HG02981 (cell line): ENCODE data around the gene HYI.

Experiments
- ATAC-seq: cut with Tn5 transposase; IDR thresholded peaks from one replicate; pipeline ENCODE4 v1.9.1; 2021; ENCODE audit warnings: mild to moderate bottlenecking, moderate library complexity; ENCODE audit not compliant: unreplicated experiment

The HYI gene

DNA sequence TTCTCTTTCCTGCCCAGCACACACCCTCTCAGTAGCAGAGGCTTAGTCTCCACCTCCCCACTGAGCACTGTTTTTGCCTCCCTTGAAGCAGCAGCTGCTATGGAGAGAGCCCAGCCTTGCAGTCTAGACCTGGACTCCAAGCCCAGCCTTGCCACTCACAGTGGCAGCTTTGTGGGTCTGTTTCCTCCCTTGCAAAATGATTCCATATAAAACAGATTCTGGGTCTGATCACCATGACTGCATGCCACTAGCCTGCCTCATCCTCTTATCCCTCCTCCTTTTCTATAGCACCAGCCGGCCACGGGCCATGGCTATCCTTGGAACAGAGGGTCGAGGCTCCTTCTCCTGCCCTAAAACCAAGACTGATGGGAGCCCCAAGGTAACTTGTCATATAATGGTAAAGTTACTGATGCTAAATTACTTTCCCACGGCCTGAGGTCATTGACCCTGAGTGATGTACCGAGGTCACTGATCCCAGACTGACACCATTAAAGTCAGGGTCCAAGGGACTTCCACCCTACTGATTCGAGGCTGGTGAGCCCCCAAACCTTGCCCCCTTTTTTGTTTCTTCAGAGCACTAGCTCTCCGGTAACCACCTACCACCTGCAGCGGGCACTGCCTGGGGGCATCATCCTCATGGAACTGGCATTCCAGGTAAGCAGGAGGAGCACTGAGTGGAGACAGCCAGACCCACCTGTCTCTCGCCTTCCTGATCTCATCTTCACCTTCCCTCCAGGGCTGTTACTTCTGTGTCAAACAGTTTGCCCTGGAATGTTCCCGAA is 7.9 kb downstream of the HYI start:
- no peak for ATAC-seq

DNA sequence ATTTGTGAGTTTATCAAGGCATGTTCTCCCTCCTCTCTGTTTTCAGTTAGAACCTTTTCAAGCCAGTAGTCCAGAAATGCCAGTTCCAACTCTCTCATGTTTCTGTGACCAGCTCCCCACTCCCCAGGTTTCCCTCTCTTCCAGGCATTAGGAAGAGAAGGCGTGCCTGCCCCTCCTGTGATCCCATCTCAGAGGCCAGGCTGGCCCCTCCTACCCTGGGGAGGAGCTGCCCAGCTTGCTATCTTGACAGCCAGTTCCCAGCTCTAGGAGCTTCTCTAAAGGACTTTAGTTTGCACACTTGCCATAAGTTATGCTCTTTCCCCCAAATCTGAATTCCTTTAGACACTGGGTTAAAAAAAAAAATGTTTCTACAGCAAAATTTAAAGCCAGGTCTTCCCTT is 8.9 kb downstream of the HYI start:
- ATAC-seq: no peak

DNA sequence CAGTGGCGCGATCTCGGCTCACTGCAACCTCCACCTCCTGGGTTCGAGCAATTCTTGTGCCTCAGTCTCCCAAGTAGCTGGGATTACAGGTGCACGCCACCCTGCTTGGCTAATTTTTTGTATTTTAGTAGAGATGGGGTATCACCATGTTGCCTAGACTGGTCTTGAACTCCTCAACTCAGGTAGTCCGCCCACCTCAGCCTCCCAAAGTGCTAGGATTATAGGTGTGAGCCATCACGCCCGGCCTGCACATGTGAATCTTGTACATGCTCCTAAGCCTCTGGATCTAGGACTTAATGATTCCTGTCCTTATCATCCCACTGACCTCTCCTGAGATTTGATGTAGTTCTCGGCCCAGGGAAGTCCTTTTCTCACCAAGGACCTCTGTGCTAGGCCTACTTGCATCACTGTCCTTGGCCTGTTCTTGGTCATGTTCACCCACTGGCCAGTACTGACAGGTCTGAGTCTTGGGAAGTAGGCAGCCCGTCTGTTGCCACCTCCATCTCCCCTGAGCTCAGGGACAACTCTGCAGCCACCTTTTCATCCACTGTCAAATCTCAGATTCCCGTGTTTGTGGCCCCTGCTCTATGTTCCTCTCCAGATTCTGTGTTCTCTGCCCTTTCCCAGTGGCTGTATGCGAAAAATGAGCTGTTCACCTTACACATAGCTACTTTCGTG is 9.4 kb downstream of the HYI start:
- ATAC-seq: no peak

DNA sequence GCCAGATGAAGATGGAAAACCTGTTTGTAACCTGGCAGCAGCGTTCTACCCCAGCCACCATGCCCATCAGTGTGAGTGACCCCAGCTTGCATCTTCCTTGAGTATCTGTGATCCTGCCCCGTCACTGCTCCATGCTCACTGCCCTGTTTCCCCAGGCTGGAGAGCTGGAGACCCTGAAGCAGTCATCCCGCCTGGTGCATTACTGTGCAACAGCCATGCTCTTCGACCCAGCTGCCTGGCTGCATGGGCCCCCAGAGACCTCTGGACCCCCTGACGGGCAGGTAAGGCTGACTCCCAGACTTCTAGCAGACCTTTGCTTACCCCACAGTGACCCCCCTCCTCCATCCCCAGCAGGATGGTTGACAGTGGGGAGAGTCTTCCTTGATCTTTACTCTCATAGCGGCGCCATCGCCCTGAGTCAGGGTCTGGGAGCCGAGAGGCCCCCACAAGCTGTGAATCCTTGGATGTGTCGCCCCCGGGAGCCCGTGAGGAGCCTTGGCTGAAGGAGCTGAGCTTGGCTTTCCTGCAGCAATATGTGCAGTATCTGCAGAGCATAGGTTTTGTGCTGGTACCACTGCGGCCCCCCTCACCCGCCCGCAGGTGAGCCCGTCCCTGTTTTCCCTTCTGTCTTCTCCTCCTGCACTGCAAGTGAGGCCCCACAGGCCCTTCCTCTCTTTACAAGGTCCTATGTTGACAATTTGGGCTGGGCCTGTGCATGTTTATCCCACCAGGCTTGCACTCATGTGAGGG is 10.4 kb downstream of the HYI start:
- no peak for ATAC-seq

DNA sequence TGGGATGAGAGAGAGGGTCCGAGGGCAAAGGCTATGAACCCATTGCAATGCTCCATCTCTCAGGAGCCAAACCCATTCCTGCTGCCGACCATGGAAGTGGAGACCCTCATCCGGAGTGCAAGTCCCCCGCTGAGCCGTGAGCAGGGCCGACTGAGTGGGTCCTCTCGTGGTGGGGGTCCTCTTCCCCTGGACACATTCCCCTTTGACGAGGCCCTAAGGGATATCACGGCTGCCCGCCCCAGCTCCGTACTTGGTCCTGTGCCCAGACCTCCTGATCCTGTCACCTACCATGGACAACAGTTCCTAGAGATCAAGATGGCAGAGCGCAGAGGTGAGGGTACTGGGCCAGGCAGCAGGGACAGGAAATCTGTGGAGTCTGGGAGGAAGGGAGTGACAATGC is 11.0 kb downstream of the HYI start:
- ATAC-seq: no peak

DNA sequence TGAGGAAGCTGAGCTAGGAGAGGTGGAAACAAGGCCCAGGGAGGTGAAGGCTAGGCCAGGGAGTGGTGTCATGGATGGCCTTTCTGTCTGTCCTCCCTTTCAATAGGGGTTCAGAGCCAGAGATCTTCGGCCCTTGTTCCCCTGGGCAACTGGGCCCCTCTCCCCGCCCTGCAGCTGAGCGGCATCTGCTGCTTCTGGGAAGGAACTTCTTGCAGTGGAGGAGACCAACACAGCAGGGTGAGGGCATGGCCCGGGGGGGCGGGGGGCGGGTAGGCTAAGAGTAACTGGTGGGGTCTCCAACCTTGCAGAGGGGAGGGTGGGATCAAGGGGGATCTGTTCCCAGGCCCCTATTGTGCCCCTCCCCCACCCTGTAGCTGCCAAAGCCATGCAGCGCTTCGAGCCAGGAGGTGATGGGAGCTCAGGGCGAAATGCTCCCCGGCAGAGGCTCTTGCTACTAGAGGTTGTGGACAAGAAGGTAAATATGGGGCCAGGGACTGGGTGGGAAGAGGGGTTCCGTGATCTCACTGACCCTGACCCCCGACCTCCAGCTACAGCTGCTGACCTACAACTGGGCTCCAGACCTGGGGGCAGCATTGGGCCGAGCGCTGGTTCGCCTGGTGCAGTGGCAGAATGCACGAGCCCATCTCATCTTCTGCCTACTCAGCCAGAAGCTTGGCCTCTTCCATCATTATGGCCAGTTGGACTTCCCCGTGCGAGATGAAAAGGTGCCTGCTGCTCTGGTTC is 11.7 kb downstream of the HYI start:
- no peak for ATAC-seq

DNA sequence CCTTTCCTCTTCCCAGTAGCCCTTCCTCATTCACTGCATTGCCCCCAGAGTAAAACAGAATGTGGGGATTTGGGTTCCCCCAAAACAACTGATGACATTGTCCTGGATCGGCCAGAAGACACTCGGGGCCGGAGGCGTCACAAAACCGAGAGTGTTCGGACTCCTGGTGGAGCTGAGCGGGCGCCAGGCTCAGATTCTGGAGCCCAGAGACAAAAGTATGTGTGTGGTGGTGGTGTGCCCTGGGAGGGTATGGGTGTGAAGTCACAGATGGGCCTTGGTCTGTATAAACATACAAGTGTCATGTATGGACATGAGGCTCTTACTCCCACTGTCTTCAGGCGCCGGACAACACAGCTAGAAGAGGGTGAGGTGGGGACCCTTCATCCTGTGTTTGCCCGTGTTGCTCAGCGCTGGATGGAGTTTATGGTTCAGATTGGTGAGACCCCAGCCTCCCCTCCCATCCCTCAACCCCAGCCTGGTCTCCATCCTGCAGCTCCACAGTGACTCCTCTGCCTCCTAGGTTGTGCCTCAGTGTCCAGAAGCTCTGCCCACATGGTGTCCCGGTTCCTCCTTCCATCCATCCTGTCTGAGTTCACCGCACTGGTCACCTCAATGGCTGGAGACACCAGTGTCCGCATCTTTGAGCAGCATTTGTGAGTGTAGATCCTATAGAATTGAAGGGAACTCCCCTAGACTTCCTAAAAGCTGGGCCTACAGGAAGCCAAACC is 12.4 kb downstream of the HYI start:
- ATAC-seq: no peak

DNA sequence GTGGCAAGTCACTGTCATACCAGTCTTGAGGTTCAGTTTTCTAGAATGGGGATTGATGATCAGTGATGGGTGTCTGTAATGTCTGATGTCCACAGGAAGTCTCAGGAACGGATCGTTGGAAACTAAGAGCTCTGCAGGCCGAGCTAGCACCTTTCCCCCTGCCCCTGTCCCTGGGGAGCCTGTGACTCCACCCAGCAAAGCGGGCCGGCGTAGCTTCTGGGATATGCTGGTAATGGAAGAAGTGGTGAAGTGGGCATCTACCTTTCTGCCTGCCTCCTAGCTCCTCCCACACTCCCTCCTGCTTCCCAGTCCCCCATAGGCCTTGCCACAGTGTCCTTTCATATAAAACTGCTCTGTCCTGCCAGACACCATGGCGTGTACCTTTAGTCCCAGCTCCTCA is 13.4 kb downstream of the HYI start:
- no peak for ATAC-seq

DNA sequence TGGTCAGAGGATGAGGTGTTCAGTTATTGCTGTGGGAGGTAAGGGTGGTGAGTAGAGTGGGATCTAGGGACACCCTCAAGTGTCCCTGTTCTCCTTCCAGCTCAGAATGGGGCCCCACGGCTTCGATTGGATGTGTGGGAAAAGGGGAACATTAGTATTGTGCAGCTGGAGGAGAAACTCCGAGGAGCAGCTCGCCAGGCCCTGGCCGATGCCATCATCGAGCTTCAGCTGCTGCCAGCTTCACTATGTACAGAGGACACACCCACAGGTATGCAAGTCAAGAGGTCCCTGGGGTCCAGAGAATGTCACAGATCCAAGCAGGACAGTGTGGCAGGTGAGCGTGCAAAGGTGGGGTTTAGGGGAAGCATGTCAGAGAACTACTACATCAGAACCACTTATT is 13.9 kb downstream of the HYI start:
- ATAC-seq: no peak

DNA sequence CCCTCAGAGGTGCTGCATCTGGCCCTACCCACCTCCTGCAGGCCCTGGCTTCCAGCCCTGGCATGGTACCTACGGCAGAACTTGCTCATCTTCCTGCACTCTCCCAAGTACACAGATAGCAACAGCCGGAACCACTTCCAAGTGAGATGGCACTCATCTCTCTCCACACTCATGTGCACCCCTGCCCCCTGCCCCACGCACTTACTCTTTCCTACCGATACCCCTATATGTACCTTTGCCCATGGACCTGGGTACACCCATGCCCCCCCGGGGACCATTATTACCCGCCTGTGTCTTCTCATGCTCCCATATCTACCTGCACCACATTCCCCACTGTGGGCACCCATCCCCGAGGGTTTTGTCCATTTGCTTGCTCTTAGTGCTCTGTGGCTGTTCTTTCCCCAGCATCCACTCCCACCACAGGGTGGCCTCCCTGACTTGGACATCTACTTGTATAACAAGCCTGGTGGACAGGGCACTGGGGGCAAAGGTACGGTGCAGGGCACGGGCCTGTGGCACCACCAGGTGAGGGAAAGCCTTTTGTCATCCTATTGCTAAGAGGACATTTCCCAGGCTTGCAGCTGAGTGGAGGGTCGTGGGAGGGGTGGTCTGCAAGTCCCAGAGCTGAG is 14.7 kb downstream of the HYI start:
- no peak for ATAC-seq

DNA sequence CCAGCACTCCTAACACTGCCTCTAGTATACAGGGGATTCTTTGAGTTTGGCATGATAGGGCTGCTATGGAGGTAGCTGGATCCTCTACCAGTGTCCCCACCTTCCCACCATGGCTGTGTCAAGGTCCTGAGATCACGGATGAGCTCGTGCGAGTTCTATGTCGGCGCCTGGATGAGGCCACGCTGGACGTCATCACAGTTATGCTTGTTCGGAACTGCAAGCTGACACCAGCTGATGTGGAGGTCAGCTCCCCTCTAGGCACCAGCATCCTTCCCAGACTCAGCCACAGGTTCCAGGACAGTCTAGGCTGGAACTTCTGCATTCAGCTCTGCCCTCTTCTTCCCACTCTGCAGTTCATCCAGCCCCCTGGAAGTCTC is 15.2 kb downstream of the HYI start:
- no peak for ATAC-seq

DNA sequence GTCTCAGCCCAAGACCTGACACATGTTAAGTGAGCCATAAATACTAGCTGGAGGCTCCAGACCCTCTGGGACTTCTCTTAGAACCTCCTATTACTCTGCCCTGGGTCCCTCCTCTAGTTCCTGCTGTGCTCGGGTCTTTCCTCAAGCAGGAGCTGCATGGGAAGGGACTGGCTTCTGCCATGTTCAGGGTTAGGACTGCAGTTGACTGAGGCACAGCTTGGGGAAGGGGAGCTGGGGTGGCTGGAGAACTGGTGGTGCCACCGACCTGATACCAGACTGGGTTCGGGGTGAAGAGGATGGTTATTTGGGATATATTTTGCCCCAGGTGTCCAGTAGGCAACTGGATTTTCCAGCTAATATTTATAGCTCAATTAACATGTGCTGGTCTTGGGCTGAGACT is 15.7 kb downstream of the HYI start:
- no peak for ATAC-seq

DNA sequence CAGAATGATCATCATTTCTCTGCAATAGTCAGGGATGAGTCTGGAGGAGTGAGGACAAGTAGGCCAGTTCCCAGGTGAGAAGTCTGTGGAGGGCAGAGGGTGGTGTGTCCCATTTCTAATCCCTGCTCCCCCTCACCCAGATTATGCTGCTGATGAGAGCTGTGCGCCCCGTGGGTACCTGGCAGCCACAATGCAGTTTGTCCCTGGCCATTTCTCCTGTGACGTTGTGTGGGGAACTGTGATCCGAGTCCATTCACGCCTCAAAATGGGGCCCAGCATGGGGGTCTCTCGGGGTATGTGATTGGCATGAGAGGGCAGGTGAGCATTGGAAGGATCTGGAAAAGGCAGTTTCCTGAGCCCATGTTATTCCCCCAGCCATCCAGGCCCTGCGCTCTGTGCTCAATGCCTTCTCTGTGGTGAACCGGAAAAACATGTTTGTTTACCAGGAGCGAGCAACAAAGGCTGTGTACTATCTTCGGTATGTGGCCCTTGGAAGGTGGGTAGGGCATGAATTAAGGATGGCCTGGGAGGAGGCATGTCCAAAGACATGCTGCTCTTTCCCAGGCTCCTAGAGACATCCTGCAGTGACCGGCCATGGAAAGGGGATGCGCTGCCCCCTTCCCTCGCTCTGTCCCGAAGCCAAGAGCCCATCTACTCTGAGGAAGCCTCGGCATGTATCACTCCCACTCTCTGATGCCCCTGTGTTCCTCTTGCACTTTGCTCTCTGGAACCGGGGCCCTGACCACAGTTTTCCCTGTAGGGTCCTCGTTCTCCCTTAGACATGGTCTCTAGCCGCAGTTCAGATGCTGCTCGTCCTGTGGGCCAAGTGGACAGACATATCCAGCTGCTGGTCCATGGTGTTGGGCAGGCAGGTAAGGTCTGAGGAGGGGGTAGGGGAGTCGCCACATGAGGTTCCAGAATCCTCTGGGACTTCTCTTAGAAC is 16.4 kb downstream of the HYI start:
- no peak for ATAC-seq

DNA sequence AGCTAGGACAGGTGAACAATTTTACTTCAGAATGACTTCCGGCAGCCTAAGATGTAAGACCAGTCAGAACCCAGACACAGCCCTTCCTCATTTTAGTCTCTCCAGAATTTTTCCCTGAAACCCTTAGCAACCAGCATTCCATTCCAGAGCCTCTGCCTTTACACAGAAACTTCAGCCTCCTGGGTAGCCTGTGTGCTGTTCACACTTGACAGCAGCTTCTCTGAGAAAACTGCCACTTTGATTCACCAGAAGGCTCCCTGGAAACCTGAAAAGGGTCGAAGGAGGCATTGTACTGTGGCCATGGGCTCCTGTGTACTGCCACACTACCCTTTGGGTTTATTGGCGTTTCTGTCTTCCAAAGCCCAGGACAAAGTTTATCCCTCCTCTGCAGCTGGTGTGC is 17.4 kb downstream of the HYI start:
- ATAC-seq: no peak

DNA sequence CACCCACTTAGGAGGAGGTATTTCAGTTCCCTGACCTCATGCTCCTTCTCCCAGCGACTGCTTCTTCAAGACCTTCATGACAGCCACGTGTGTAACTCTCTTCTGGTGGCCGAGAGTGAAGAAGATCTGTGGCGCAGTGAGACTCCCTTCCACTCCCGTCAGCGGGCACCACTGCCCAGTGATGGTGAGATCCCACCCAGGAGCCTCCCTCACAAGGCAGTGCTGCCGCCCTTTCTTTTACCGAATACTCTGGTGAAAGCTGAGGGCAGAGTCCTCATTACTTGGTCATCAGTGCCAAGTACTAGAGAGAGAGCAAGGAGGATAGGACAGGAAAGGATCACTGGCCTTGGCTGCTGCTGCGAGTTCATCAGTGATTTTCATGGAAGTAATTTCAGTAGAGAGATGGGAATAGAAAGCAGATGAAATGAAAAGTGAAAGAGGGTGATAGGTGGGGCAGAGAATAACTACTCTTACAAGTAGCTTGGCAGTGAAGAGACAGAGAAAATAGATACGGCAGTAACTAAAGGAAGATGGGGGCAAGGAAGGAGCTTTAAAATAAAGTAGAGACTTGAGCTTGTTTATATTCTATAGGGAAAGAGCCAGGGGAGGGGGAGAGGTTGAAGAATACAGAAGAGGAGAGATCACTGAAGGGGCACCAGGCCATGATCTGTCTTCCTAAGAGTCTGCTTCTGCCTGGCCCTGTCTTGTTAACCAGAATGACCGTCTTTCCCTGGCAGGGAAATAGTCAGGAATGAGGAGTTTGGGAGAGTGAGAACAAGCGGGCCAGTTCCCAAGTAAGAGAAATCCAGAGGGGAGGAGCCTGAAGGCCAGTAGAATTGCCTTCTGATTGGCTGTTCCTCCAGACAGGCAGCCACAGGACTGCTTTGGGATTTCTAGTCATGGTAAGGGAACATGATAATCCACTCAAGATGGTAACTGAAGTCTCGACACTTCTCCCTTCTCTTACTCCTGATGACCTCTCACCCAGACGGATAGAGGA is 18.3 kb downstream of the HYI start:
- ATAC-seq: no peak

DNA sequence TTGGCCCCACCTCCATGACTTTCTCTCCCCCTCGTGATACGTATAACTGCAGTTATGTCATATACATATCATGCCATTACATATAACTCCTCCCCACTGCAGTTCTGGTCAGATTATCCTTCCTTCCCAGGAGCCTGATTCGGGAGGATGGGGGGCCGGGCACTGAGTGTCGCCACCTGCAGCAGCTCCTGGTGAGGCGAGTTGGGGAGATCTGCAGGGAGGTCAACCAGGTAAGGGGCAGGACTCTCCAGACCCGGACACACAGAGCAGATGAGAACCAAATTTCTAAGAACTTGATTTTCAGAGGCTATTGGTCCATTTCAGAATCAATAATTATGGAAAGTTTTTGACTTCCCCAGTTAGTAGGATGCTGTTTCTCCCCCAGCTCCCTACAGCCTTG is 19.5 kb downstream of the HYI start:
- ATAC-seq: no peak

DNA sequence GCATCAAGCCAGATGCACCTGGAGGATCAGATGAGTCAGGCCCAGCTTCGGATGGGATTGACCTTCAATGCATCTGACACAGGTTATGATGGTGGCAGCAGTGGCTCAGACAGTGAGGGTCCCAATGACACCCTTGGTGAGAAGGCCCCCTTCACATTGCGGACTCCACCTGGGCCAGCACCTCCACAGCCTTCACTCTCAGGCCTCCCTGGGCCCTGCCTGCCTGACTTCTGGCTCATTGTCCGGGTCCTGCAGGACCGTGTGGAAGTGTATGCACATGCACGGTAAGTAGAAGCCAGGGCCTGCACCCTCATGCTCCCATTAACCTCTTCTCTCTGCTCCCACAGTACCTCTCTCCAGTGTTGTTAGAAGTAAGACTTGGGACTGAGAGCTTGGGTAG is 20.8 kb downstream of the HYI start:
- ATAC-seq: no peak
